A172 (cell line): ENCODE measurements around the gene B4GALT3. TPM values are rescaled to one million over a fixed set of nuclear protein-coding genes. Genes with fewer than 3 reads are reported as not detected.
A peak's percentile ranks its signal among the peaks of the same experiment; 100 is the strongest.

Experiments used
- DNase-seq: peaks from one replicate; pipeline ENCODE4 v3.0.0-alpha.2; 2015; ENCODE audit warnings: low spot score
- total RNA-seq: library from RNA; depleted of rRNA; stranded (reverse); fragments of >200 nt; shearing (Covaris generic); gene quantifications from 2 replicates; pipeline ENCODE4 v1.2.3, GENCODE V29; 2014

The B4GALT3 gene
- total RNA-seq, 1 experiment from 2014 or later: 61.1 TPM

DNA sequence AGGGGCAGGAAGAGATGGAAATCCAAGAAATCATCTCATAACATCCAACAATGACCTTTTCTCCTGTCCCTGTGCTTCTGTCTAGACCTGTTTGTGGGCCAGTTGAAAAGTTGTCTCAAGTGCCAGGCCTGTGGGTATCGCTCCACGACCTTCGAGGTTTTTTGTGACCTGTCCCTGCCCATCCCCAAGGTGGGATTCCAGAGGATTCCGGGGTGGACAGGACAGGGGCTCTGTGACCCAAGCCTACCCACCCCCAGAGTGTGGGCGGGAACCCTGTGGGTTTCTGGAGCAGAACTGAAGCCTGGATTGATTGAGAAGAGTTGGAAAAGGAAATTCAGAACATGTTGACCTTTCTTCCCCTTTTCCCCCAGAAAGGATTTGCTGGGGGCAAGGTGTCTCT lies 13.5 kb downstream of the B4GALT3 start:
- DNase-seq: no peak

DNA sequence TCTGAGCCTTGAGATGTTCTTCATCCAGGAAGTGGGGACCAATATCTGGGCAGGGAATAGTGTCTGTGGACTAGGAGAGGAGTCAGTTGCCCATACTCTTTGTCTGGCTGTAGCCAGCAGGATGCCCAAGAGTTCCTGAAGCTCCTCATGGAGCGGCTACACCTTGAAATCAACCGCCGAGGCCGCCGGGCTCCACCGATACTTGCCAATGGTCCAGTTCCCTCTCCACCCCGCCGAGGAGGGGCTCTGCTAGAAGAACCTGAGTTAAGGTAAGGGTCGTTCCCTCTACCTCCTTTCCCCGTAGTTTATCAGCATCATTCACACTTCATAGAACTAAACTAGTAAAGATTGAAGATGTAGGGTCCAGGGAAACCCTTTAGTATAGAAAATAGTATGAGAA lies 14.5 kb downstream of the B4GALT3 start:
- no peak for DNase-seq

DNA sequence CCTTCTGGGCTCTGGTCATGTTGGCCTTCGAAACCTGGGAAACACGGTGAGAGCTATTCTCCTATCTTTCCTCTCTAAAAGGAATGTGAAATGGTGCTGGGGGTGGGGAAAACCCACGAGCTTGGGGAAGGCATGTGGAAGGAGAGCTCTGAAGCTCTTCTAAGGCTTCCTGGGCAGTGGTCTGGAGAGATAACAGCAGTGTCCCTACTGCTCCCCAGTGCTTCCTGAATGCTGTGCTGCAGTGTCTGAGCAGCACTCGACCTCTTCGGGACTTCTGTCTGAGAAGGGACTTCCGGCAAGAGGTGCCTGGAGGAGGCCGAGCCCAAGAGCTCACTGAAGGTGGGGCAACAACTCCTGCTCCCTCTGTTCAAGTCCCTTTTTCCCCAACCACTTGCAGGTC lies 15.3 kb downstream of the B4GALT3 start:
- DNase-seq: no peak

DNA sequence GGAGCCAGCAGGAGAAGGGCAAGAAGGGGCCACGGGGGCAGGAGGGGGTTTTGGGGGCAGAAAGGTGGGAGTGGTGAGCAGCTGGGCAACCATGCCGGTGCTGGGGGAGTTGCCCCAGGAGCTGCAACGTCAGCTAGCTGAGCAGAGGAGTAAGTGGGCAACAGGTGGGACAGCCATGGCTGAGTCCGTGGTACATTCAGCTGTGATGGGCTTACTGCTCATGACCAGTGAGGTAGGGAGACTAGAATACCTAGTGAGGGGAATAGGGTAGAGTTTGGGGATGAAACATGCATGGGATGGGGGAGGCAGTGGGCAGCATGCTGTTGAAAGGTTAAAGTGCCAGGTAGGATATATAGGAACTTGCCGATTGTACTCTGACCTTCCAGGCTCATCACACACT lies 15.7 kb downstream of the B4GALT3 start:
- no peak for DNase-seq

DNA sequence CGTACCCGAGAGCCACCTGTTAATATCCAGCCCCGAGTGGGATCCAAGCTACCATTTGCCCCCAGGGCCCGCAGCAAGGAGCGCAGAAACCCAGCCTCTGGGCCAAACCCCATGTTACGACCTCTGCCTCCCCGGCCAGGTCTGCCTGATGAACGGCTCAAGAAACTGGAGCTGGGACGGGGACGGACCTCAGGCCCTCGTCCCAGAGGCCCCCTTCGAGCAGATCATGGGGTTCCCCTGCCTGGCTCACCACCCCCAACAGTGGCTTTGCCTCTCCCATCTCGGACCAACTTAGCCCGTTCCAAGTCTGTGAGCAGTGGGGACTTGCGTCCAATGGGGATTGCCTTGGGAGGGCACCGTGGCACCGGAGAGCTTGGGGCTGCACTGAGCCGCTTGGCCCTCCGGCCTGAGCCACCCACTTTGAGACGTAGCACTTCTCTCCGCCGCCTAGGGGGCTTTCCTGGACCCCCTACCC lies 16.6 kb downstream of the B4GALT3 start:
- DNase-seq: no peak

DNA sequence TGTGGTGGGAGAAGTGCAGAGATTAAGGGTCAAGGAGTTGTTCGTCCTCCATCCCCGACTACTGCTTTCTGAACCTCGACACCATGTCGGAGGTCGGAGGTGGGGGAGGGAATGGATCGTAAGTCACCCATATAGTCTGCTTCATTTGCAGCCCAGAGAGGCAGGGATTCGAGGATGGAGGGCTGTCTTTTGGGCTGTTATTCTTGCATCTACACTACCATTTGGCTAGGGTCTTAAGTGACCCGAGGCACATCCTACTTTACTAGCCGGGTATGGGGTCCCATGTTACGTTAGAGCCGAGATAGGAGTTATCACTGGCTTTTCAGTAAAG lies 17.4 kb downstream of the B4GALT3 start:
- peak; percentile 18 for DNase-seq

DNA sequence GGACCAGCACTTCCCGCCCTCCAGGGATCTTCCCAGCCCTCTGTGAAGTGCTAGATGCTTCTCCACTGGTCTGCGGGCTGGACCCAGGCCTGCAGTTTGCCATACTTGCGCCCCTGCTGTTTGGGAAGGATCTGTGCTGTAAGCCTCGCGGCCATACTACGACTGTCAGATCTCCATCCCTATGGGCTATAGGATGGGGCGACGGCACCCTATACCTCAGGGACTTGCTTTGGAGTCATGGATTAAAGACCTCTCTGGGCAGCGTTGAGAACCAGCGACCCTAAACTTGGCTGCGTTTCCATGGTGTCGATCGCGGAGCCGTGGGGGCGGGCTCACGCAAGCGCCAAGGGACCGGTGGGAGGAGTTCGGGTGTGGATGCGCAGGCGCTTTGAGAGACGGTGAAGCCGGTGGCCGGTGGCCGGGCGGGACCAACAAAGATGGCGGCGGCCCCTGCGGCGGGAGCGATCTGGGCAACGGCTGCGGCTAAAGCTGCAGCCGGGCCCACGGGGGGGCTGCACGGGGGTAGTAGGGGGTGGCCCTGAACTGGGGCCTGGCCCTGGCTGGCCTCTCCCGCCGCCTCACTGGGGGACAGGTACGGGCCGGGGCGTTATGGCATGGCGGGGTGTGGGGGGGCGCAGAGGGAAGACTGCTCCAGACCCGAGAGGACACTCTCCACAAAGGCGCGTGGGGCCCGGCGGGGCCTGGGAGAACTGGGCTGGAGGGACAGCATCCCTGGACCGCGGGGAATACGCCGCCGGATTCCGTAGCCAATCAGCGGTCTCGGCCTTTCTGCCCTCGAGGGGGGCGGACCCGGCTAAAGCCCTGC lies 18.0 kb downstream of the B4GALT3 start, which contains the start of gene USP21:
TSS of gene USP21 (plus strand) at position 414 of the 826 bp plus-strand sequence. CDS start 1,141 bp downstream, outside the sequence.
- peak; percentile 81 for DNase-seq

DNA sequence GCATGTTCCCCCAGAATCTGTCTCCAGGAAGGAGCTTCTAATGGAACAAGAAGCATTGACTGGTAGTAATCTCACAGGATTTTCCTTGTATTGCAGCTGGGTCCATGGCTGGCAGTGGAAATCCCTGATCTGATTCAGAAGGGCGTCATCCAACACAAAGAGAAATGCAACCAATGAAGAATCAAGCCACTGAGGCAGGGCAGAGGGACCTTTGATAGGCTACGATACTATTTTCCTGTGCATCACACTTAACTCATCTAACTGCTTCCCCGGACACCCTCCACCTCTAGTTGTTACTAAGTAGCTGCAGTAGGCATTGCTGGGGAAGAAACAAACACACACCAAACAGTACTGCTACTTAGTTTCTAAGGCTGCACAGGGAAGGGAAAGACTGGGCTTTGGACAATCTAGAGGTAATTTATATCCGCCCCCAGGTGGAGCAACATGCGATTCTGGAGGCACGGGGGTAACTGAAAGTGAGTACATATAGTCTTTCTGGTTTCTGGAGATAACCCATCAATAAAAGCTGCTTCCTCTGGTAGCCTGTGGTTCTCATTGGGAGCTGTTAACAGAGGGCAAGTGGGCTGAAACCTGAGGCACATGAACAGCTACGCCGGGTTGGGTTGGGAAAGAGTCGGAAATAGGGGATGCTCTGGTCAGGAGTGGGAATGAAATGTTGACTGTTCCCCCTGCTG lies 18.8 kb downstream of the B4GALT3 start:
- no peak for DNase-seq

DNA sequence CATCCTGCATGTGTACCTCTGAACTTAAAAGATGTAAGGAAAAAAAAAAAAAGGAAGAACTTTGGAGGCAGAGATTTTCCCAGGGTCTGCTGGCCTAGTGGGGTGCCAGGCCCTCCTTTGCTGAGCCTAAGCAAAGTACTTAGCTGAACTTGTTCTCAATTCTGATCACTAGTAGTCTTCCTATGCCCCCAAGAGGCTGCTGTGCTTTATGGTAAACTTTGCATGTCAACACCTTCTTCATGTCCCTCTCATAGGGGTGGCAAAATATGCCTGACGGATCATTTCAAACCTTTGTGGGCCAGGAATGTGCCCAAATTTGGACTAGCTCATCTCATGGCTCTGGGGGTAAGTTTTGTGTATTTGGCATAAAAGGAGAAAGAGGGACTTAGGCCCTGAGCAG lies 19.4 kb downstream of the B4GALT3 start:
- no peak for DNase-seq

DNA sequence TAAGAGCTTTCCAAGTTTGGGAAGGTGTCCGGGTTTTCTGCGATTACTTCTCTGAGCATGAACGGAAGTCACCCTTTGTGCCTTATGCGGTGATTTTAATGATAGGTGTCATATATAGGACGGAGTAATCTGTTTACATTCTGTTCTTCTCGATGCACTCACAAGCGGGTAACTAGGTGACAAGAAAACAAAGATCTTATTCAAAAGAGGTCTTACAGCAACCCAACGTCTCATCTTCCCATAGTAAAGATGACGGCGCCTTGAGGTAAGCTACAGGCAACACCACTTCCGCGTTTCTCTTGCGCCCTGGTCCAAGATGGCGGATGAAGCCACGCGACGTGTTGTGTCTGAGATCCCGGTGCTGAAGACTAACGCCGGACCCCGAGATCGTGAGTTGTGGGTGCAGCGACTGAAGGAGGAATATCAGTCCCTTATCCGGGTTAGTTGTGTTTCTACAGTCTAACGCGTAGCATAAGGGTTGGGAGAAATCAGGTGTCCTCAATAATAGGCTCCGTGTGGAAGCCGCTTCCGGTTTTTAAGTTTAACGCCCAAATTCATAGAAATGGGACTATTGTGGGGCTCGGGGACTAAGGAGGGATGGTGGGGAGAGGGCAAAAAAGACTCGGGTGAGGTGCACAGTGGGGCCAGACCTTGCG lies 23.5 kb downstream of the B4GALT3 start, which contains the start of gene UFC1:
TSS of gene UFC1 (plus strand) at position 297 of the 656 bp plus-strand sequence. CDS start at position 317, 20 bp downstream.
- peak; percentile 89 for DNase-seq

DNA sequence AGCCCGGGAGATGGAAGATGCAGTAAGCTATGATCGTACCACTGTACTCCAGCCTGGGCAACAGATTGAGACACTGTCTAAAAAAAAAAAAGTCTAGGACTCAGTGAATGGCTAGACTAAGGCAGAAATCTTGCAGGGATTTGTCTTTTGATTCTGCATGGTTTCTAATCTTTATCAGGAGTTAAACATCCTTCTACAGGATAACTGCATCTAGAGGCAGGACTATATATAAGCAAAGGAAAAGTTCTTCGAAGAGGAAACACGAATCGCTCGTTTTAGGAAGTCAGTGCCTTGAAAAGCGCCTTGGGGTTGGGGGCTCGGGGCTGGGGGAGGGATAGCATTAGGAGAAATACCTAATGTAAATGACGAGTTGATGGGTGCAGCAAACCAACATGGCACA lies 24.1 kb downstream of the B4GALT3 start:
- DNase-seq: no peak

DNA sequence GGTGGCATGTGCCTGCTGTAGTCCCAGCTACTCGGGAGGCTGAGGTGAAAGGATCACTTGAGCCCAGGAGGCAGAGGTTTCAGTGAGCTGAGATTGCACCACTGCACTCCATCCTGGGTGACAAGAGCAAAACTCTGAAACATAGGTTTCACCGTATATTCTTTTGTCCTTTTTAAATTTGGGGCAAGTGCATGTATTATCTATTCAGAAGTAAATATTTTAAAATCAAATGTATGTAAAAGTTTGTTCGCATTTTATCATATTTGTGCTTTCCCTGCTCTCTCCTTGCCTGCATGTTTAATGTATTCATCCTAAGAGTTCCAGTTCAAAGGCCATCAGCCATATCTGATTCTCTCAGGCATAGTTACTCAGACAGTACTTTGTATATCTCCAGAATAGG lies 31.5 kb downstream of the B4GALT3 start:
- no peak for DNase-seq

DNA sequence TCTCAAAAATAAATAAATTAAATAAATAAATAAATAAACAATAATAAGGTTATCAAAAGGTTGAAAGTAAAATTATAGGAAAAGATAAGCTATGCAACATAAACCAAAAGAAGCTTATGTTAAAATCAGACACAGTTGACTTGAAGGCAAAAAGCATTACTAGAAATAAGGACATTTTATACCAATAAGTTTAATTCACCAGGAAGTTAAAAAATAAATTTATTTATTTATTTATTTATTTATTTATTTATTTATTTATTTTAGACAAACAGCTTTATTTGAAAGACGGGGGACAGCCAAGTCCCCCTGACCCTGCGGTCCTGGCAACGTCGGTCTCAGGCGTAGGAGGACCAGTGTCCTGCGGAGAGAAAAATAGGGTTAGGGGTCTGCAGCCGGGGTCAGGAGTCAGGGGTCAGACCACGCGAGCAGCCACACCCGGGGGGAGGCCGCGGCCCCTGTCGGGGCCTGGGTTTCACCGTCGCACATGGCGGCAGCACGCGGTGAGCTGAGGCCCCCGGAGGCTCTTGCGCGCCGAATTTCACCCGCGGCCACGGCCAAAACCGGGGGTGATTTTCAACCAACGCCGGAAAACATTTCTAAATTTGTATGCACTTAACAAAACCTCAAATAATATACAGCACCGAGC lies 36.4 kb downstream of the B4GALT3 start:
- DNase-seq: no peak

DNA sequence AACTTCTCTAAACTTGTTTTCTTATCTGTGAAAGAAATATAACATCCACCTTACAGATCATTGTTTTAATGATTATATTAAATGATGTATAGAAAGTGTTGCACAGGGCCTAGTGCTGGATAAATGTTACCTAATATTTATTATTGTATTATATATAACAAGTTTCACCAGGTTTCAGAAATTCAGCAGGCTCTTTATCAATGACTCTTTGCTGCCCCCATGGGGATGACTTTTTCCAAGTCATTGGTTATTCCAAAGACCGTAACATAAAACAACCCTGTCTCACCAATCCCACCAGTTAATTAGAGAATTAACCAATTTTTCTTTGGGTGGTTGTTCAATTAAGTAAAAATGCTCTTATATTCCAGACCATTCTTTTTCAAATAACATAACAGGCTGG lies 37.5 kb downstream of the B4GALT3 start:
- peak; percentile 50 for DNase-seq

DNA sequence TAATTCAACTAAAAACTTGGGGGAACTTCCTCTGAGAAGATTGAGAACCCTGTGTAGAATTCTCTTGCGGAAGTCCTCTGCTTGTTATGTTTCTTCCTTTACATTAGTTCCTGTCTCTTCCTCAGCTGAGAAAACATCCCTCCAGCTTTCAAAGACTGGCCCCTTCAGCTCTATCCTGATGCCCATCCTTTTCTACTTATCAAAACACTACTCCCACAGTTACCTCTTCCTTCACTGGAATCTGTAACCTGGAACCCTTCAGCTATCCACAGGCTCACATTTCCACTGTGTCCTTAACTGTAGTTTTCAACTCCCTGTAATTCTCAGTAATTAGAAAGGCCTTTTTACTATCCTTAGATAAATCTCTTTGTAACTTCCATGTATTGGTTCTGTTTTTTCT lies 38.9 kb downstream of the B4GALT3 start:
- DNase-seq: no peak

DNA sequence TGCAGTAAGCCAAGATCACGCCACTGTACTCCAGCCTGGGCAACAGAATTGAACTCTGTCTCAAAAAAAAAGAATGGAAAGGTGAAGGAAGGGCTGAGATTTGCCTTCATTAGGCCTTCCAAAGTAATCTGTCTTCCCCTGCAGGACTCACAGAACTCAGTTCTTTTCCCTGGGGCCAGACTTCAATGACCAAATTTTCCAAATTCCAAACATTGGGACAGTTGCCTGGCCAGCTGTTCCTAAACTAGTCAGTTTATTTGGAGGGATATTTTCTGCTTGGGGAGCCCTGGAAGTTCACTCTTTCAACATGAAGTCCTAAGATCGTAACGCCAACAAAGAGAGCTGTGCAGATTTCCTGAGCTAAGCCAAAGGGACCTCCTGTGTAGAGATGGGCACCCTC lies 39.4 kb downstream of the B4GALT3 start:
- DNase-seq: no peak

DNA sequence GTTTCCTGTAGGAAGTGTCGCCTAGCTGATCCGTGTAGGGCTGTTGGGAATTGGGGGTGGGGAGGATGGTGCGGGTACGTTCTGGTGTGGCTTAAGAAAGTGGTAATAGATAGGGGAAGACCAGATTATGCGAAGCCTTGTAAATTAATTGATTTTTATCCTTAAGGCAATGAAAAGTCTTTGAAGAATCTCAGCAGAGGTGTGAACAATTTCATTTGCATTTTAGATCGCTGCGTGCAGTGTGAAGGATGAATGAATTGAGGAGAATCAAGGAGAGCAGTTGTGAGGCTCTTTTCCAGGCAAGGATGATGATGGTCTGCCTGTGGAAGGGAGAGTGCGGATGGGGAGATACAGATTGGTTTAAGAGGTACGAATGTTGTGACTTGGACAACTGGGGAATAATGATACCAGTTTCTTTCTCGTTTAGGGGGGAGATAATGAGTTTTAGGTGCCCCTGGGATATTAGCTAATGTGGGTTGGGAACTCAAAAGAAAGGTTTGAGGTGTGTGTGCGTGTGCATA lies 44.0 kb downstream of the B4GALT3 start:
- no peak for DNase-seq

DNA sequence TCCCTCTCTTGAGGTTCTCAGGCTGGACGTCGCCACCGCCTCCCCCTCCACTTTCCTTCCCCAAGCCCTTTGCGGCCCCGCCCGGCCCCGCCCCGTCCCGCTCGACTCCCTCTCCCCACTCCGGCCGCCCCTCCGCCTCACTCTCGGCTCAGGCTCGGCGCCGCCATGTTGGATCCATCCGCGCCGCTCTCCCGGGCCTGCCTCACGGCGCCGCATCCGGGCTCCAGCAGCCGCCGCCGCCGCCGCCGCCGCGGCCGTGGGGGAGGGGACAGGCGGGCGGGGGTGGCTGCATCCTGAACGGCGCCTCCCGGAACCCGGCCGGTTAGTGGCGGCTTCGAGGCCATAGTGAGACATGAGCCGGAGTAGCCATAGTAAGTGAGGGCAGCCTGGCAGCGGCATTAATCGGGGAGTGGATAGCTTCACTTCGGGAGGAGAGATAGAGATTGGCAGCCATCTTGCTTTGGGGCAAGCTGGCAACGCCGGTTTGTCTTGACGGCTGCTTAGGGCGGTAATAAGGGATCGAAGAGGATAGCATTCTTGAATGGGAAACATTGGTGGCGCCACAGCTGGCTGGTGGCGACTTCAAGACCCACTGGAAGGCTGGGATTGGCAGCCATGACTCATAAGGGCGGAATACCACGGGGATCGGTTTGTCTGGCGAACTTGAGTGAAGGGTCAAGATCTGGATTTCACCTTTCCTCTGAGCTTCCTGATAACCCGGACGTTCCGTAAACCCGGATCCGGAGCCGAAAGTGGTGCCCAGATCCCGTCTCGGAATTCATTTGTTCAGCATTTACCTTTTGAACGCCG lies 44.7 kb downstream of the B4GALT3 start, which contains the start of gene DEDD:
TSS of gene DEDD (minus strand) at position 258 of the 810 bp plus-strand sequence. CDS start 8,205 bp downstream, outside the sequence.
- peak; percentile 99 for DNase-seq

DNA sequence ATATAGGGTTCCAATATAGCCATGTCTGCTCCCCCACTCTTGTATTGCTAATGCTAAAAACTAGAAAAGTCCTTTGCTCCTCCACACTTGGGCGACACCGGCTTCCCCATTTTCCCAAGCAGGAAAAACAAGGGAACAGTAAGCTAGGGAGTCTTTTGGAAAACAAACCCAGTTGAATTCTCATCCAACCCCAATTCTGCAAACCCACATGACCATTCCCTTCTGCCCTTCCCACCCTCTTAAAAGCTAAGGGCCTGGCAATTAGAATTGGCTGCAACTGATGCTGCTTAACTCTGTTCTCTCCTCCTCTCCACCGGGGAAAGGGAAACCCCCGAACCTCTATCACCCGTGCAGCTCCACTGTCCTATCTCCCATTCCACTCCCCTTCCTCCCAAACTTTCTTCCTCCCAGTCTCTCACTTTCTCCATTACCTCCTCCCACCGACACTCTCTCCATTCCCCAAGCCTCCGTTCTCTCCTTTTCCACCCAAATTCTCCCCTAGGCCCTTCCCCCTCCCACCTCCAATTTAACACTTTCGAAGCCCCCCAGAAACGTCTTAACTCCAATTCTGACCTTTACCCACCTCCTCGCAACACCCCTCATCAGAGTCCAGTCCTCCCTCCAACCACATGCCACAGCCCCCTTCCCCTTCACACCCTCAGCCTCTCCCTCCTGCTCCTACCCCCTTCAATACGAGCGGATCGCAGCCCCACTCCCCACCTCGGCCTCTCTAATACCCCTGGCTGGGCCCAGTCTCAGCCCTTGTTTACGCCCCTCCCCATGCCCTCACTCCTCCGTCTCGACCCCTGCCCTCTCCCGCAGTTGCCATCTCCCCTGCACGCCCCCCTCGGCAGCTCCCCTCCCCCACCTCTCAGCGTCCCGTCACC lies 45.5 kb downstream of the B4GALT3 start:
- peak; percentile 52 for DNase-seq

DNA sequence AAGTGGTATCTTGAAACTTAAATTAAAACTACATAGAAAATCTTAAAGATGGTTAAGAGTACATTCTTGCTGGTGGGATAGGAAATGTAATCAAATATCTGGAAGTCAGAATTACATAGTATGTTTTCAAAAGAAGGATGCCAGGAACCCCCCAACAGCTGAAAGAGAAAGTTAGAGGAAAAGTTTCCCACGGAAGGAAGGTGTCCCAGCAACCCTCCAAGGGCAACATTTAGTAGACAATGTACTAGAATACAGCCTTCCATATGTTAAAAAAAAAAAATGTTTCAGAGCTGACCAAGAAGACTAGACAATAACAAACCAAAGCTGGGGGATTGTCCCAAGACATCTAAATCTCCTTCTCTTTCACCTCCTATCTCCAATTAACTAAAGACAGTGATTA lies 47.0 kb downstream of the B4GALT3 start:
- DNase-seq: no peak
